Measurements from ENCODE around the gene GID4. TPM values are rescaled to one million over a fixed set of nuclear protein-coding genes. Genes with fewer than 3 reads are reported as not detected.

The GID4 gene
- total RNA-seq, 1 experiment from 2014 or later = 9.8 TPM

DNA sequence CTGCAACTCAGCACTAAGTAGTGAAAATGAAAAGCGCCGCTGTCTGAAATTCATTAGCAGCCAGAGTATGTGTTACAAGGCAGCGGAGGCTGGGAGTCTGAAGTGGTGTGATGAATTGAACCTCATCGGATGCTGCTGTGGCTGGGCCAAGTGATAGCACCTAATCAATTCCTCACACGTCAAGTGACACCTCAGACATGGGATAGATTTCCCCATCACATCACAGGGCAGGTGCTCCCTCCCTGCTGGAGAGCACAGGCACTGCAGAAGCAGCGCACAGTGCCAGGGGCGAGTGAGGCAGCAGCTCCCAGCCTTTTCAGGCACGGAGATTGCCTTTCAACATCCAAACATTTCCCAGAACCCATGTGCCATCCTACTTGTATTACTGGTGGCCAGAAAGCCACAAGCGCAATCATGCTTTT is 34.3 kb upstream of the GID4 start:
- ChIA-PET CTCF (no interaction called here), POLR2A (no interaction called here)
- no peaks in the 10 kb centered on the region for H3K36me3 Mint-ChIP-seq (ENCODE audit: insufficient read depth, unreplicated experiment)
- TF ChIP-seq, protein P1, sequence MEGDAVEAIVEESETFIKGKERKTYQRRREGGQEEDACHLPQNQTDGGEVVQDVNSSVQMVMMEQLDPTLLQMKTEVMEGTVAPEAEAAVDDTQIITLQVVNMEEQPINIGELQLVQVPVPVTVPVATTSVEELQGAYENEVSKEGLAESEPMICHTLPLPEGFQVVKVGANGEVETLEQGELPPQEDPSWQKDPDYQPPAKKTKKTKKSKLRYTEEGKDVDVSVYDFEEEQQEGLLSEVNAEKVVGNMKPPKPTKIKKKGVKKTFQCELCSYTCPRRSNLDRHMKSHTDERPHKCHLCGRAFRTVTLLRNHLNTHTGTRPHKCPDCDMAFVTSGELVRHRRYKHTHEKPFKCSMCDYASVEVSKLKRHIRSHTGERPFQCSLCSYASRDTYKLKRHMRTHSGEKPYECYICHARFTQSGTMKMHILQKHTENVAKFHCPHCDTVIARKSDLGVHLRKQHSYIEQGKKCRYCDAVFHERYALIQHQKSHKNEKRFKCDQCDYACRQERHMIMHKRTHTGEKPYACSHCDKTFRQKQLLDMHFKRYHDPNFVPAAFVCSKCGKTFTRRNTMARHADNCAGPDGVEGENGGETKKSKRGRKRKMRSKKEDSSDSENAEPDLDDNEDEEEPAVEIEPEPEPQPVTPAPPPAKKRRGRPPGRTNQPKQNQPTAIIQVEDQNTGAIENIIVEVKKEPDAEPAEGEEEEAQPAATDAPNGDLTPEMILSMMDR (IDR thresholded peaks at IDR 0.05; ENCODE audit: unreplicated experiment) = peak; percentile 29
- H3K27me3 Mint-ChIP-seq (ENCODE audit: insufficient read depth, unreplicated experiment) = no peaks in the 10 kb centered on the region
- intact Hi-C loops (cut with micrococcal nuclease) = no loop called here
- no peak overlapping the region for H3K27ac Mint-ChIP-seq (ENCODE audit: low read depth, unreplicated experiment)
- H3K4me3 Mint-ChIP-seq (ENCODE audit: unreplicated experiment) = no peak overlapping the region
- no peaks in the 10 kb centered on the region for H3K9me3 Mint-ChIP-seq (ENCODE audit: unreplicated experiment)
- no TSS peak for BruUV-seq (replicated peaks)
- DNase-seq (ENCODE audit: unreplicated experiment) = no peak
- H3K4me1 Mint-ChIP-seq (ENCODE audit: insufficient read depth, unreplicated experiment) = no peaks in the 10 kb centered on the region

DNA sequence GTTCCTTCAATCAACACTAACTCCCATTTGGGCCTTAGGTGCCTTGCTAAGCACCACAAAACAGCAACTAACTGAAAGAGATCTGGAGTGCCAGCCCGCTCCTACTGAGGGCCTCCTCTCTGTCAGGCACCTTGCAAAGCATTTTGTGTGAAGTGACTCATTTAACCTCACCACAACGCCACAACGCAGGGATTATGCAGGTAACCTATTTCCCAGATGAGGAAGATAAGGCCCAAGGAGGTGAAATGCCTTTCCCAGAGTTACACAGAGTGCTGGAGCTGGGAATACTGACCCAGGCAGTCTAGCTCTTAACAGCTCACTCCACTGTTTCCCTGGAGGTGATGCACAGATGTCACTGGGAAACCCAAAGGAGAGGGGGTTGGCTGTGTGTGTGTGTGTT is 33.7 kb upstream of the GID4 start:
- H3K36me3 Mint-ChIP-seq (ENCODE audit: insufficient read depth, unreplicated experiment) = peaks cover 5% of the 10 kb centered on the region
- CTCF ChIA-PET = no interaction called here
- H3K27ac Mint-ChIP-seq (ENCODE audit: low read depth, unreplicated experiment) = no peak overlapping the region
- no peak for DNase-seq (ENCODE audit: unreplicated experiment)
- H3K9me3 Mint-ChIP-seq (ENCODE audit: unreplicated experiment) = no peaks in the 10 kb centered on the region
- BruUV-seq (replicated peaks) = no TSS peak
- TF ChIP-seq, protein P1 (IDR thresholded peaks at IDR 0.05; ENCODE audit: unreplicated experiment) = no peak
- H3K27me3 Mint-ChIP-seq (ENCODE audit: insufficient read depth, unreplicated experiment) = no peaks in the 10 kb centered on the region
- H3K4me3 Mint-ChIP-seq (ENCODE audit: unreplicated experiment) = no peak overlapping the region
- no peaks in the 10 kb centered on the region for H3K4me1 Mint-ChIP-seq (ENCODE audit: insufficient read depth, unreplicated experiment)
- intact Hi-C loops (cut with micrococcal nuclease) = no loop called here
- POLR2A ChIA-PET = no interaction called here

DNA sequence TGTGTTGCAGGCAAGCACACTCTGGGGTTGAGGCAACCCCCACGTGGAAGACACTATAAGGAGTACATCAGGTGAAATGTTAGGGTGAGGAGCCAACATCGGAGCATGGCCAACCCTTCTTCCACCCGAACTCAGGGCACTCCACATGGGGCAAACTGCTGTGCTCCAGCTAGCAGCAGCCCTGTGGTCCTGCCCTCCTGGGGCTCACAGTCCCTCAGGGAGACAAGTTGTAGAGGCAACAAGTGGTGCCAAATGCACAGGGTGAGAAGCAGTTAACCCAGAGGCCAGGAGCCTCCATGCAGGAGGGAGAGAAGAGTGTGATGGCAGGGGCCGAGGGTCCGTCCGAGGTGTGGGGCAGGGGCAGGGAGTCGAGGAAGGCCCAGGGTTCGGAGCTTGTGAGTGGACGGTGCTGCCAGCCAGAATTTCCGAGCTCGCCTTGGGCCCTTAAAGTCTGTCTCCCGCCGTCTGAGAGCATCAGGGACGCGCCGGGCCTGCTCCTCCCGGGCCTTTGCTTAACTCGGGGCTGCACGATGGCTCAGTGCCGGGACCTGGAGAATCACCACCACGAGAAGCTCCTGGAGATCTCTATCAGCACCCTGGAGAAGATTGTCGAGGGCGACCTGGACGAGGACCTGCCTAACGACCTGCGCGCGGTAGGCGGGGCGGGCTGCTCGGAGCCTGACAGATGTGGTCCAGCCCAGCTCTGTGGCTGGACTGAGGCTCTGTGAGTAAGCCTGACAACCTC is 32.5 kb upstream of the GID4 start:
- intact Hi-C loops (cut with micrococcal nuclease) = no loop called here
- H3K27ac Mint-ChIP-seq (ENCODE audit: low read depth, unreplicated experiment) = no peak overlapping the region
- POLR2A ChIA-PET = interaction anchor here (0.8 to 1.2 kb wide), 2 partner anchors 13 to 19 kb away, joined by 3 to 5 read pairs; no protein-coding TSS in a partner anchor
- H3K27me3 Mint-ChIP-seq (ENCODE audit: insufficient read depth, unreplicated experiment) = no peaks in the 10 kb centered on the region
- no peaks in the 10 kb centered on the region for H3K9me3 Mint-ChIP-seq (ENCODE audit: unreplicated experiment)
- DNase-seq (ENCODE audit: unreplicated experiment) = no peak
- CTCF ChIA-PET = interaction anchor here (0.8 to 1.1 kb wide), 2 partner anchors 11 to 26 kb away, joined by 3 to 4 read pairs; no protein-coding TSS in a partner anchor
- H3K4me3 Mint-ChIP-seq (ENCODE audit: unreplicated experiment) = no peak overlapping the region
- no peaks in the 10 kb centered on the region for H3K4me1 Mint-ChIP-seq (ENCODE audit: insufficient read depth, unreplicated experiment)
- TF ChIP-seq, protein P1 (IDR thresholded peaks at IDR 0.05; ENCODE audit: unreplicated experiment) = no peak
- BruUV-seq (replicated peaks) = no TSS peak
- peaks cover 5% of the 10 kb centered on the region for H3K36me3 Mint-ChIP-seq (ENCODE audit: insufficient read depth, unreplicated experiment)

DNA sequence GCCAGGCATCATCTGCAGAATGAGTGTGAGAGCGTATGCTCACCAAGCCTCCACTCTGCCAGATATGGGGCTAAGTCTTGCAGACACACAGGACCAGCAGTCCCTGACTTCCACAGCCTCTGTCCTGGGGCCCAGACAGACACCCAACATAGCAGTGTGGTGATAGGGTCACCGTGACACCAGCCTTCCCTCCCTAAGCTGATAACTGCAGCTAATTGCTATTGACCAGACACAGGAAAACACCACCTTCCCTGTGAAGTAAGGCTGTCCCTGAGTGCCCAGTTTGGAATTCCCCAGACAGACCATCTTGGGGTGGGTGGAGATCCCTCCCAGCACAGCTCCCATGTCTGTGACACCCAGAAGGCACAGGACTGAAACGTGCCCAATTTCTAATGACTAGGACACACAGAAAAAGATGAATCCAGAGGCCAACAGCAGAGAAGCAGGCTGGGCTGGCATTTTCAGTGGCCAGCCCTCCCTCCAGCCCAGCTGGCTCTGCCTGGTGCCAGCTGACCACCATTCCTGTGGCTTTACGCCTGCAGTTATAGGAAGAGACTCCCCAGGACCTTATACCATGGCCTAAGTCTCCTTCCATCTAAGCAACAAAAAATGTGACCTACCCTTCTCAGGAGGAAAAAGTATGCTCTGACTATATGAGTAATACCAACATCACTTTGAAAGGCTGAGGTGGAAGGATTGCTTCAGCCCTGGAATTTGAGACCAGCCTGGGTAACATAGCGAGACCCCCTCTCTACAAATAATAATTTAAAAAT is 30.5 kb upstream of the GID4 start:
- H3K27me3 Mint-ChIP-seq (ENCODE audit: insufficient read depth, unreplicated experiment) = no peaks in the 10 kb centered on the region
- no peak overlapping the region for H3K27ac Mint-ChIP-seq (ENCODE audit: low read depth, unreplicated experiment)
- ChIA-PET CTCF (no interaction called here), POLR2A (no interaction called here)
- TF ChIP-seq, protein P1 (IDR thresholded peaks at IDR 0.05; ENCODE audit: unreplicated experiment) = no peak
- BruUV-seq (replicated peaks) = no TSS peak
- DNase-seq (ENCODE audit: unreplicated experiment) = no peak
- H3K9me3 Mint-ChIP-seq (ENCODE audit: unreplicated experiment) = no peaks in the 10 kb centered on the region
- no peaks in the 10 kb centered on the region for H3K4me1 Mint-ChIP-seq (ENCODE audit: insufficient read depth, unreplicated experiment)
- intact Hi-C loops (cut with micrococcal nuclease) = no loop called here
- H3K4me3 Mint-ChIP-seq (ENCODE audit: unreplicated experiment) = no peak overlapping the region
- H3K36me3 Mint-ChIP-seq (ENCODE audit: insufficient read depth, unreplicated experiment) = peaks cover 5% of the 10 kb centered on the region

Data from MCF 10A (cell line).